ENCODE data around the gene COX6B2.

DNA sequence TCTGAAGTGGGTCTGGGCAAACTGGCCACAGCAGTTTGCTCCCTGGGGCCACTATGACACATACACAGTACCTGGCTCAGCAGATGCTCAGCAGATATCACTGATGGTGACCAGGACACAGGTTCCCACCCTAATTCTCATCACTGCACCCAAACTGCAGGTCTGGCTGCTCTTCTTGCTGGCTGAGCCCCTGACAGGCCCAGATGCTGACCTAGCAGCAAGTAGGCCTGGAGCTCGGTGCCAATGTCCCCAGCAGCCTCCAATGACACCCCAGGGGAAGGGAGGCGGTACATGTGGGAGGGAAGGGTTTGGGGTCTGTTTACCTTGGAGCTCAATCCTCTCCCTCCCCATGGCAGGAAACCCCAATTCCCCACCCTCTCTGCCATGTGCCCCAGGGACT lies 48.0 kb upstream of the COX6B2 start:
- TF ChIP-seq, protein P1, sequence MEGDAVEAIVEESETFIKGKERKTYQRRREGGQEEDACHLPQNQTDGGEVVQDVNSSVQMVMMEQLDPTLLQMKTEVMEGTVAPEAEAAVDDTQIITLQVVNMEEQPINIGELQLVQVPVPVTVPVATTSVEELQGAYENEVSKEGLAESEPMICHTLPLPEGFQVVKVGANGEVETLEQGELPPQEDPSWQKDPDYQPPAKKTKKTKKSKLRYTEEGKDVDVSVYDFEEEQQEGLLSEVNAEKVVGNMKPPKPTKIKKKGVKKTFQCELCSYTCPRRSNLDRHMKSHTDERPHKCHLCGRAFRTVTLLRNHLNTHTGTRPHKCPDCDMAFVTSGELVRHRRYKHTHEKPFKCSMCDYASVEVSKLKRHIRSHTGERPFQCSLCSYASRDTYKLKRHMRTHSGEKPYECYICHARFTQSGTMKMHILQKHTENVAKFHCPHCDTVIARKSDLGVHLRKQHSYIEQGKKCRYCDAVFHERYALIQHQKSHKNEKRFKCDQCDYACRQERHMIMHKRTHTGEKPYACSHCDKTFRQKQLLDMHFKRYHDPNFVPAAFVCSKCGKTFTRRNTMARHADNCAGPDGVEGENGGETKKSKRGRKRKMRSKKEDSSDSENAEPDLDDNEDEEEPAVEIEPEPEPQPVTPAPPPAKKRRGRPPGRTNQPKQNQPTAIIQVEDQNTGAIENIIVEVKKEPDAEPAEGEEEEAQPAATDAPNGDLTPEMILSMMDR (IDR thresholded peaks at IDR 0.05; ENCODE audit: low read length), result no peak
- TF ChIP-seq EZH2 (optimal IDR thresholded peaks at IDR 0.05; ENCODE audit: low read depth, low read length), result no peak

Data from MM.1S (cell line).